Measurements from ENCODE around the gene LCP1. TPM values are rescaled to one million over a fixed set of nuclear protein-coding genes. Genes with fewer than 3 reads are reported as not detected.

Gene LCP1
- total RNA-seq, 1 donor from 2014 or later, result 1.2 TPM

GRCh38 chr13:46124531-46124966 lies 57.4 kb downstream of the LCP1 start:
- Mint-ChIP-seq H3K27ac (ENCODE audit: unreplicated experiment) (no peak overlapping the region), H3K27me3 (ENCODE audit: low read depth) (peaks cover 5% of the 10 kb centered on the region), H3K4me1 (ENCODE audit: low read depth) (peaks cover 11% of the 10 kb centered on the region), H3K4me3 (ENCODE audit: unreplicated experiment) (no peak overlapping the region), H3K9me3 (ENCODE audit: low read depth) (no peaks in the 10 kb centered on the region), H3K36me3 (ENCODE audit: low read depth) (no peaks in the 10 kb centered on the region)
- no peak for TF ChIP-seq CTCF (IDR thresholded peaks at IDR 0.05)
- DNase-seq (ENCODE audit: low spot score), result no peak

- Mint-ChIP-seq H3K27me3 (ENCODE audit: low read depth) (peaks cover 2% of the 10 kb centered on the region), H3K4me1 (ENCODE audit: low read depth) (peaks cover 12% of the 10 kb centered on the region), H3K4me3 (ENCODE audit: unreplicated experiment) (no peak overlapping the region), H3K27ac (ENCODE audit: unreplicated experiment) (no peak overlapping the region), H3K9me3 (ENCODE audit: low read depth) (no peaks in the 10 kb centered on the region), H3K36me3 (ENCODE audit: low read depth) (no peaks in the 10 kb centered on the region)
- DNase-seq (ENCODE audit: low spot score), result no peak
- no peak for TF ChIP-seq CTCF (IDR thresholded peaks at IDR 0.05)
Observed at GRCh38 chr13:46122304-46122703, 59.7 kb downstream of the LCP1 start.

- H3K36me3 Mint-ChIP-seq (ENCODE audit: low read depth), result no peaks in the 10 kb centered on the region
- no peak overlapping the region for H3K4me3 Mint-ChIP-seq (ENCODE audit: unreplicated experiment)
- TF ChIP-seq CTCF (IDR thresholded peaks at IDR 0.05), result no peak
- H3K27ac Mint-ChIP-seq (ENCODE audit: unreplicated experiment), result no peak overlapping the region
- peaks cover 2% of the 10 kb centered on the region for H3K27me3 Mint-ChIP-seq (ENCODE audit: low read depth)
- no peak for DNase-seq (ENCODE audit: low spot score)
- H3K9me3 Mint-ChIP-seq (ENCODE audit: low read depth), result no peaks in the 10 kb centered on the region
- peaks cover 12% of the 10 kb centered on the region for H3K4me1 Mint-ChIP-seq (ENCODE audit: low read depth)
Observed at GRCh38 chr13:46121597-46122163, 60.3 kb downstream of the LCP1 start.

GRCh38 chr13:46121033-46121432 lies 60.9 kb downstream of the LCP1 start:
- Mint-ChIP-seq H3K27ac (ENCODE audit: unreplicated experiment) (no peak overlapping the region), H3K36me3 (ENCODE audit: low read depth) (no peaks in the 10 kb centered on the region)
- TF ChIP-seq CTCF (IDR thresholded peaks at IDR 0.05), result no peak

GRCh38 chr13:46119883-46120614 lies 61.9 kb downstream of the LCP1 start:
- Mint-ChIP-seq H3K36me3 (ENCODE audit: low read depth) (no peaks in the 10 kb centered on the region), H3K9me3 (ENCODE audit: low read depth) (no peaks in the 10 kb centered on the region), H3K4me3 (ENCODE audit: unreplicated experiment) (no peak overlapping the region), H3K4me1 (ENCODE audit: low read depth) (peaks cover 12% of the 10 kb centered on the region), H3K27me3 (ENCODE audit: low read depth) (peaks cover 2% of the 10 kb centered on the region), H3K27ac (ENCODE audit: unreplicated experiment) (no peak overlapping the region)
- no peak for DNase-seq (ENCODE audit: low spot score)
- no peak for TF ChIP-seq CTCF (IDR thresholded peaks at IDR 0.05)

More at GRCh38 chr13:46121033-46121432, 60.9 kb downstream of the LCP1 start:
- DNase-seq (ENCODE audit: low spot score), result no peak
- Mint-ChIP-seq H3K9me3 (ENCODE audit: low read depth) (no peaks in the 10 kb centered on the region), H3K4me3 (ENCODE audit: unreplicated experiment) (no peak overlapping the region), H3K27me3 (ENCODE audit: low read depth) (peaks cover 2% of the 10 kb centered on the region), H3K4me1 (ENCODE audit: low read depth) (peaks cover 12% of the 10 kb centered on the region)
